ENCODE results near the gene ADGRE1.

DNA sequence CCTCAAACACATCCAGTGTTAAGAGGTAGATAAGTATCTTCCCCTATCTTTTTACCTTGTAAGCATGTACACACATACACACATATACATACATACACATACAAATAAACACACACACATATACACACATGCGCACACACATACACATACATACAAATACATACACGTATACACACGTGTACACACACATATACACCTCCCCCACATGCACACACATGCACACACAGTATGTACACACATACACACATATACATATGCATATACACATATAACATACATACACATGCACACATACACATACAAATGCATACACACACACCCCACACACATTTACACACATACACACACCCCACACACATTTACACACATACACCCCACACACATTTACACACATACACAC, 24.1 kb downstream of the ADGRE1 start:
- TF ChIP-seq, protein P1, sequence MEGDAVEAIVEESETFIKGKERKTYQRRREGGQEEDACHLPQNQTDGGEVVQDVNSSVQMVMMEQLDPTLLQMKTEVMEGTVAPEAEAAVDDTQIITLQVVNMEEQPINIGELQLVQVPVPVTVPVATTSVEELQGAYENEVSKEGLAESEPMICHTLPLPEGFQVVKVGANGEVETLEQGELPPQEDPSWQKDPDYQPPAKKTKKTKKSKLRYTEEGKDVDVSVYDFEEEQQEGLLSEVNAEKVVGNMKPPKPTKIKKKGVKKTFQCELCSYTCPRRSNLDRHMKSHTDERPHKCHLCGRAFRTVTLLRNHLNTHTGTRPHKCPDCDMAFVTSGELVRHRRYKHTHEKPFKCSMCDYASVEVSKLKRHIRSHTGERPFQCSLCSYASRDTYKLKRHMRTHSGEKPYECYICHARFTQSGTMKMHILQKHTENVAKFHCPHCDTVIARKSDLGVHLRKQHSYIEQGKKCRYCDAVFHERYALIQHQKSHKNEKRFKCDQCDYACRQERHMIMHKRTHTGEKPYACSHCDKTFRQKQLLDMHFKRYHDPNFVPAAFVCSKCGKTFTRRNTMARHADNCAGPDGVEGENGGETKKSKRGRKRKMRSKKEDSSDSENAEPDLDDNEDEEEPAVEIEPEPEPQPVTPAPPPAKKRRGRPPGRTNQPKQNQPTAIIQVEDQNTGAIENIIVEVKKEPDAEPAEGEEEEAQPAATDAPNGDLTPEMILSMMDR (IDR thresholded peaks at IDR 0.05), result no peak
- TF ChIP-seq EZH2phosphoT487 (IDR thresholded peaks at IDR 0.05), result no peak

Data from neural progenitor cell (in vitro differentiated cells).